ENCODE measurements around the gene RGS9.

Gene RGS9

GRCh38 chr17:65261152-65261551 is 124.0 kb downstream of the RGS9 start:
- DNase-seq (ENCODE audit: low spot score): no peak

DNA sequence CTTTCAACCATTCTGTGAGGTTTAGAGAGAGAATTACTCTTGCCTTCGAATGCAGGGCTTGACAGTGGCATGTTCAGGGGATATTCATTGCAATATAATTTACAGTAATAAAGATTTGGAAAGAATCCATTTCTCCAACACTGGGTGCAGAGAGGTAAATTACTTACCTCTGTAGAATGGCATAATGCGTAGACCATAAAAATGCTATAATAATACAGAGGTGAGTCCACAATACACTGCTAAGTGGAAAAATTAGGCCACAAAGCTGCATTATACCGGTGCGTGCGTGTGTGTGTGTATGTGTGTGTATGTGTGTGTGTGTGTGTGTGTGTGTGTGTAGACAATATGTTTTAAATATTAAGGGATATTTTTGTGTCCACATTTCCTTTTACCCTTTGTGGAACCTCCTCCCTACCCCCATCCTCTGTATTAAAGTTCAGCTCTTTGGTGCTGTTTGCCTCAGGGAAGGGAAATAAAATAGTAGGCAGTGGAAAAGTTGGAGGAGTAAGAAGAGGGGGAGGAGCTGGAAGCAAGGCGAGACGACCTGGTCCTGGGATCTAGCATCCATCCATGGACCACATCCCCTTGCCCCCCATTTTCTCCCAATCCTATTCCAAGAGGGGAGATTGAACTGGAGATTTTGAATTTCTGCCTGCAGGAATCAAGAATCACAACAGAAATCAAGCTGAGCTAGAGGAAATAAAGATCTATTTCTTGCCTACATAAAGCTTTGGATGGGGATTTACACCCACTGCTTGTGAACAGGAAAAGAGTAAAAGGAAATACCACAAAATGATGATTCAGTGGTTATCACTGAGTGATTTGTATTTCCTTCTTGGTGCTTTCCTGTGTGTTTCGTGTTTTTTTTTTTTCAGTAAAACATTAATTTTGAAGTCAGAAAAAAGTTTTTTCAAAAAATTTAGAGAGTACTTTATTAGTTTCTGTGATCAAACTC is 124.8 kb downstream of the RGS9 start:
- DNase-seq (ENCODE audit: low spot score): peak; percentile 58

- peak; percentile 28 for DNase-seq (ENCODE audit: low spot score)
These were observed 128.1 kb downstream of the RGS9 start for GRCh38 chr17:65265276-65265675.

- DNase-seq (ENCODE audit: low spot score): no peak
These were observed 131.7 kb downstream of the RGS9 start for GRCh38 chr17:65268832-65269231.

- DNase-seq (ENCODE audit: low spot score): no peak
These were observed 133.5 kb downstream of the RGS9 start for GRCh38 chr17:65270499-65271253.

- no peak for DNase-seq (ENCODE audit: low spot score)
These were observed 134.1 kb downstream of the RGS9 start for GRCh38 chr17:65271296-65271695.
